HepG2 (cell line): ENCODE data around the gene SERHL2. TPM values are rescaled to one million over a fixed set of nuclear protein-coding genes. Genes with fewer than 3 reads are reported as not detected.

ENCODE experiments used
- ARNTL ChIP-seq: sonication (generic); formaldehyde crosslinking; IDR thresholded peaks from 2 replicates; pipeline ENCODE4 v1.4.0; 2020; ENCODE audit warnings: mild to moderate bottlenecking, missing genetic modification reagents
- ATF6 ChIP-seq: sonication (generic); formaldehyde crosslinking; conservative IDR thresholded peaks from 2 replicates; pipeline ENCODE4 v1.4.0; 2020; ENCODE audit warnings: missing genetic modification reagents
- CEBPG ChIP-seq: IDR thresholded peaks from 2 replicates; pipeline ENCODE4 v1.6.1; 2016
- GFI1 ChIP-seq: sonication (generic); formaldehyde crosslinking; IDR thresholded peaks from 2 replicates; pipeline ENCODE4 v1.5.0; 2020; ENCODE audit warnings: missing genetic modification reagents, mild to moderate bottlenecking, borderline replicate concordance
- HMGXB4 ChIP-seq, 2 experiments: sonication (generic) in 1 of 2; formaldehyde crosslinking in 1 of 2; IDR thresholded peaks; 2 replicates each; pipeline versions ENCODE4 v1.4.0 to v1.6.1; 2018 to 2020; ENCODE audit warnings: missing genetic modification reagents in 2 of 2, borderline replicate concordance in 1 of 2, low read depth in 1 of 2, mild to moderate bottlenecking in 1 of 2, missing biosample characterization in 1 of 2
- POLR2G ChIP-seq: fragments of 200-400 bp; formaldehyde crosslinking; IDR thresholded peaks from 2 replicates; pipeline ENCODE4 v1.6.1; 2018; ENCODE audit warnings: mild to moderate bottlenecking, low read depth, low read length, moderate library complexity
- THAP9 ChIP-seq: sonication (generic); formaldehyde crosslinking; IDR thresholded peaks from 2 replicates; pipeline ENCODE4; 2020; ENCODE audit warnings: missing genetic modification reagents, mild to moderate bottlenecking, borderline replicate concordance
- ZBTB21 ChIP-seq: sonication (generic); formaldehyde crosslinking; IDR thresholded peaks from 2 replicates; pipeline ENCODE4 v1.4.0; 2020; ENCODE audit warnings: missing genetic modification reagents
- ZFP90 ChIP-seq: sonication (generic); formaldehyde crosslinking; IDR thresholded peaks from 2 replicates; pipeline ENCODE4 v1.8.0; 2022; ENCODE audit warnings: missing genetic modification reagents, mild to moderate bottlenecking, inconsistent platforms, borderline replicate concordance
- ZFP91 ChIP-seq: sonication (generic); formaldehyde crosslinking; IDR thresholded peaks from 2 replicates; pipeline ENCODE4 v1.9.0; 2022; ENCODE audit warnings: missing genetic modification reagents, mild to moderate bottlenecking, borderline replicate concordance
- ZMAT5 ChIP-seq: sonication (generic); formaldehyde crosslinking; IDR thresholded peaks from 2 replicates; pipeline ENCODE4 v1.5.0; 2020; ENCODE audit warnings: mild to moderate bottlenecking, low read depth, missing genetic modification reagents, borderline replicate concordance
- polyA plus RNA-seq, 8 experiments: library from polyadenylated mRNA; depleted of rRNA in 3 of 8; stranded (reverse) in 7 of 8; unstranded in 1 of 8; fragments of >200 nt; fragmentation: Illumina TruSeq in 4 of 8; extraction: Trizol in 4 of 8; gene quantifications; 2 replicates each; pipeline versions ENCODE4 v1.2.1 to v1.2.3, GENCODE V29; 2011 to 2016; ENCODE audit warnings: low read depth in 4 of 8, missing spikeins in 1 of 8, mixed read lengths in 1 of 8; ENCODE audit not compliant: insufficient read depth in 1 of 8
- total RNA-seq, 5 experiments: library from RNA; depleted of rRNA; stranded (reverse); fragments of >200 nt; fragmentation: Illumina TruSeq; extraction: Trizol; gene quantifications; 2 replicates each; pipeline ENCODE4 v1.2.3, GENCODE V29; 2016; ENCODE audit warnings: low read depth in 1 of 5
- TF ChIP-seq, protein P1 (sequence below): sonication (generic); formaldehyde crosslinking; IDR thresholded peaks from 2 replicates; pipeline ENCODE4 v1.5.1; 2020; ENCODE audit warnings: mild to moderate bottlenecking, missing genetic modification reagents, moderate library complexity
- TF ChIP-seq, protein P2 (sequence below): sonication (generic); formaldehyde crosslinking; IDR thresholded peaks from 2 replicates; pipeline ENCODE4 v1.4.0; 2020; ENCODE audit warnings: missing genetic modification reagents

SERHL2 gene
- total and polyA plus RNA-seq, 2 of the 13 experiments (the other 11 are each of a cell fraction or from before 2014, with no cell fraction given) = 1.0 to 1.8 TPM

- TF ChIP-seq THAP9 (CRISPR knock-in tag) = peak; percentile 29; the same call in 1 of the 2 replicates
- TF ChIP-seq CEBPG (CRISPR knock-in tag) = peak; percentile 63; the same call in 1 of the 2 replicates
- no peak for TF ChIP-seq ZBTB21 (CRISPR knock-in tag)
- TF ChIP-seq ZFP90 (CRISPR knock-in tag) = no peak
- TF ChIP-seq, protein P1, sequence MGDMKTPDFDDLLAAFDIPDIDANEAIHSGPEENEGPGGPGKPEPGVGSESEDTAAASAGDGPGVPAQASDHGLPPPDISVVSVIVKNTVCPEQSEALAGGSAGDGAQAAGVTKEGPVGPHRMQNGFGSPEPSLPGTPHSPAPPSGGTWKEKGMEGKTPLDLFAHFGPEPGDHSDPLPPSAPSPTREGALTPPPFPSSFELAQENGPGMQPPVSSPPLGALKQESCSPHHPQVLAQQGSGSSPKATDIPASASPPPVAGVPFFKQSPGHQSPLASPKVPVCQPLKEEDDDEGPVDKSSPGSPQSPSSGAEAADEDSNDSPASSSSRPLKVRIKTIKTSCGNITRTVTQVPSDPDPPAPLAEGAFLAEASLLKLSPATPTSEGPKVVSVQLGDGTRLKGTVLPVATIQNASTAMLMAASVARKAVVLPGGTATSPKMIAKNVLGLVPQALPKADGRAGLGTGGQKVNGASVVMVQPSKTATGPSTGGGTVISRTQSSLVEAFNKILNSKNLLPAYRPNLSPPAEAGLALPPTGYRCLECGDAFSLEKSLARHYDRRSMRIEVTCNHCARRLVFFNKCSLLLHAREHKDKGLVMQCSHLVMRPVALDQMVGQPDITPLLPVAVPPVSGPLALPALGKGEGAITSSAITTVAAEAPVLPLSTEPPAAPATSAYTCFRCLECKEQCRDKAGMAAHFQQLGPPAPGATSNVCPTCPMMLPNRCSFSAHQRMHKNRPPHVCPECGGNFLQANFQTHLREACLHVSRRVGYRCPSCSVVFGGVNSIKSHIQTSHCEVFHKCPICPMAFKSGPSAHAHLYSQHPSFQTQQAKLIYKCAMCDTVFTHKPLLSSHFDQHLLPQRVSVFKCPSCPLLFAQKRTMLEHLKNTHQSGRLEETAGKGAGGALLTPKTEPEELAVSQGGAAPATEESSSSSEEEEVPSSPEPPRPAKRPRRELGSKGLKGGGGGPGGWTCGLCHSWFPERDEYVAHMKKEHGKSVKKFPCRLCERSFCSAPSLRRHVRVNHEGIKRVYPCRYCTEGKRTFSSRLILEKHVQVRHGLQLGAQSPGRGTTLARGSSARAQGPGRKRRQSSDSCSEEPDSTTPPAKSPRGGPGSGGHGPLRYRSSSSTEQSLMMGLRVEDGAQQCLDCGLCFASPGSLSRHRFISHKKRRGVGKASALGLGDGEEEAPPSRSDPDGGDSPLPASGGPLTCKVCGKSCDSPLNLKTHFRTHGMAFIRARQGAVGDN (CRISPR knock-in tag) = peak; percentile 48
- TF ChIP-seq ZMAT5 (CRISPR knock-in tag) = no peak
- TF ChIP-seq HMGXB4 (CRISPR knock-in tag; IDR thresholded peaks at IDR 0.05; ENCODE audit: borderline replicate concordance in 1 of 2, low read depth in 1 of 2) = no peak
- TF ChIP-seq POLR2G = 0 out of 2 replicates have a peak, but pooled peaks have one; percentile 16
- no peak for TF ChIP-seq ARNTL (CRISPR knock-in tag)
- peak; percentile 90 for TF ChIP-seq GFI1
- 0 out of 2 replicates have a peak, but pooled peaks have one; percentile 4 for TF ChIP-seq ZFP91 (CRISPR knock-in tag)
- TF ChIP-seq ATF6 (CRISPR knock-in tag) = no peak
- TF ChIP-seq, protein P2, sequence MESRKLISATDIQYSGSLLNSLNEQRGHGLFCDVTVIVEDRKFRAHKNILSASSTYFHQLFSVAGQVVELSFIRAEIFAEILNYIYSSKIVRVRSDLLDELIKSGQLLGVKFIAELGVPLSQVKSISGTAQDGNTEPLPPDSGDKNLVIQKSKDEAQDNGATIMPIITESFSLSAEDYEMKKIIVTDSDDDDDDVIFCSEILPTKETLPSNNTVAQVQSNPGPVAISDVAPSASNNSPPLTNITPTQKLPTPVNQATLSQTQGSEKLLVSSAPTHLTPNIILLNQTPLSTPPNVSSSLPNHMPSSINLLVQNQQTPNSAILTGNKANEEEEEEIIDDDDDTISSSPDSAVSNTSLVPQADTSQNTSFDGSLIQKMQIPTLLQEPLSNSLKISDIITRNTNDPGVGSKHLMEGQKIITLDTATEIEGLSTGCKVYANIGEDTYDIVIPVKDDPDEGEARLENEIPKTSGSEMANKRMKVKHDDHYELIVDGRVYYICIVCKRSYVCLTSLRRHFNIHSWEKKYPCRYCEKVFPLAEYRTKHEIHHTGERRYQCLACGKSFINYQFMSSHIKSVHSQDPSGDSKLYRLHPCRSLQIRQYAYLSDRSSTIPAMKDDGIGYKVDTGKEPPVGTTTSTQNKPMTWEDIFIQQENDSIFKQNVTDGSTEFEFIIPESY = no peak
These were observed 32.6 kb upstream of the SERHL2 start (continued) for GRCh38 chr22:42521228-42521546.
